HepG2 (cell line): ENCODE results near the gene AGXT. TPM values are rescaled to one million over a fixed set of nuclear protein-coding genes. Genes with fewer than 3 reads are reported as not detected.

Source experiments
- ATAC-seq: fragments of 200-7000 bp; cut with Tn5 transposase; 3 replicates; pipeline ENCODE4 v1.9.1; 2020; ENCODE audit warnings: mild to moderate bottlenecking, moderate library complexity
- BruUV-seq: library from RNA; stranded (reverse); fragments of 400-500 nt; replicated peaks from 2 replicates; lab custom pipeline; 2021; lab: Mats Ljungman, UMichigan
- CTCF ChIA-PET: fragments of 300-600 bp; formaldehyde crosslinking; extraction: SDS; loops from one replicate; lab custom pipeline; 2021; ENCODE audit warnings: low total read pairs, inconsistent platforms, low intra/inter-chr PET ratio; lab: Yijun Ruan, JAX
- POLR2A ChIA-PET: fragments of 350-600 bp; sonication (Branson Sonifier 250); formaldehyde crosslinking; loops from one replicate; lab custom pipeline; 2020; ENCODE audit warnings: antibody characterized with exemption, inconsistent platforms; lab: Yijun Ruan, JAX
- DNase-seq: peaks from one replicate; pipeline ENCODE4 v3.0.0-alpha.2; 2015; ENCODE audit warnings: low spot score
- FAIRE-seq: peaks from 3 replicates; lab custom pipeline; 2011; peaks lifted over from hg19 to GRCh38; lab: Jason Lieb, UNC
- H2AFZ ChIP-seq: one replicate; pipeline ENCODE4 v1.6.1; 2011; ENCODE audit warnings: low read length, inconsistent platforms
- H3K27ac ChIP-seq: fragments of 300-600 bp; 3 replicates; pipeline ENCODE4 v1.8.0; 2011; ENCODE audit warnings: mixed run types, mild to moderate bottlenecking, mixed read lengths, low read length, inconsistent platforms; ENCODE audit not compliant: insufficient read depth; ENCODE audit errors: extremely low read length
- H3K27me3 ChIP-seq, 2 experiments: fragments of 200-600 bp in 1 of 2; 2 replicates in 1 of 2; 3 replicates in 1 of 2; pipeline versions ENCODE4 v1.6.0 to v1.8.0; 2011; ENCODE audit warnings: low read length in 2 of 2, mild to moderate bottlenecking in 2 of 2, moderate library complexity in 2 of 2, inconsistent platforms in 1 of 2; ENCODE audit not compliant: insufficient read depth in 2 of 2, control insufficient read depth in 1 of 2
- H3K36me3 ChIP-seq, 2 experiments: fragments of 200-600 bp in 1 of 2; replicated peaks in 1 of 2; 2 replicates in 1 of 2; 3 replicates in 1 of 2; pipeline versions ENCODE4 v1.5.1 to v1.8.0; 2011; ENCODE audit warnings: low read length in 2 of 2, inconsistent platforms in 1 of 2; ENCODE audit not compliant: insufficient read depth in 2 of 2, control insufficient read depth in 1 of 2
- H3K4me1 ChIP-seq: 2 replicates; pipeline ENCODE4 v1.5.1; 2012; ENCODE audit warnings: low read length, inconsistent platforms; ENCODE audit not compliant: insufficient read depth
- H3K4me2 ChIP-seq: 2 replicates; pipeline ENCODE4 v1.6.0; 2011; ENCODE audit warnings: low read depth, low read length, inconsistent platforms
- H3K4me3 ChIP-seq, 3 experiments: fragments of 200-600 bp in 1 of 3; sonication (generic), shearing (Covaris generic) in 1 of 3; replicated peaks in 1 of 3; 2 replicates each; pipeline ENCODE4 v1.5.1; 2011 to 2016; ENCODE audit warnings: low read length in 3 of 3, inconsistent platforms in 2 of 3, low read depth in 2 of 3, mild to moderate bottlenecking in 2 of 3, control low read depth in 1 of 3, mixed read lengths in 1 of 3; ENCODE audit not compliant: insufficient read depth in 1 of 3
- H3K79me2 ChIP-seq: one replicate; pipeline ENCODE4 v1.6.1; 2011; ENCODE audit warnings: low read length, inconsistent platforms; ENCODE audit not compliant: insufficient read depth
- H3K9ac ChIP-seq: 2 replicates; pipeline ENCODE4 v1.6.0; 2011; ENCODE audit warnings: mild to moderate bottlenecking, low read depth, low read length, inconsistent platforms; ENCODE audit not compliant: insufficient read depth
- H3K9me3 ChIP-seq: 2 replicates; pipeline ENCODE4 v1.5.1; 2012; ENCODE audit warnings: mild to moderate bottlenecking, low read length
- H4K20me1 ChIP-seq: 2 replicates; pipeline ENCODE4 v1.6.0; 2011; ENCODE audit warnings: inconsistent platforms, mild to moderate bottlenecking, low read length, moderate library complexity; ENCODE audit not compliant: insufficient read depth
- BRF2 ChIP-seq: sonication (generic); formaldehyde crosslinking; IDR thresholded peaks from 2 replicates; pipeline ENCODE4 v1.8.1; 2022; ENCODE audit warnings: mild to moderate bottlenecking, missing genetic modification reagents
- DNMT3B ChIP-seq: conservative IDR thresholded peaks from 2 replicates; pipeline ENCODE4 v1.6.1; 2016; ENCODE audit warnings: missing biosample characterization, control low read depth
- KMT2A ChIP-seq: sonication (generic); formaldehyde crosslinking; IDR thresholded peaks from 2 replicates; pipeline ENCODE4 v1.4.0; 2020; ENCODE audit warnings: missing genetic modification reagents
- PCBP2 ChIP-seq: fragments of 200-400 bp; formaldehyde crosslinking; optimal IDR thresholded peaks from 2 replicates; pipeline ENCODE3; 2018; ENCODE audit warnings: low read length, low read depth; ENCODE audit not compliant: poor library complexity, severe bottlenecking
- RFXAP ChIP-seq: sonication (generic); formaldehyde crosslinking; IDR thresholded peaks from 2 replicates; pipeline ENCODE4 v1.4.0; 2020; ENCODE audit warnings: missing genetic modification reagents, borderline replicate concordance
- SIX1 ChIP-seq: sonication (generic); formaldehyde crosslinking; IDR thresholded peaks from 2 replicates; pipeline ENCODE4 v1.4.0; 2020; ENCODE audit warnings: missing genetic modification reagents, borderline replicate concordance
- SP4 ChIP-seq: sonication (generic); formaldehyde crosslinking; IDR thresholded peaks from 2 replicates; pipeline ENCODE4 v1.8.1; 2023; ENCODE audit warnings: mild to moderate bottlenecking, missing genetic modification reagents
- SRSF9 ChIP-seq: fragments of 200-400 bp; formaldehyde crosslinking; IDR thresholded peaks from 2 replicates; pipeline ENCODE4 v1.6.1; 2018; ENCODE audit warnings: borderline replicate concordance, mild to moderate bottlenecking, low read depth, low read length; ENCODE audit not compliant: insufficient read depth, poor library complexity, severe bottlenecking
- TFE3 ChIP-seq: IDR thresholded peaks from 2 replicates; pipeline ENCODE4 v1.6.1; 2016
- WGBS: methylation state at CpG from one replicate; pipeline ENCODE4 v1.1.6; 2017; ENCODE audit warnings: low lambda C conversion rate; 5-methylcytosine and 5-hydroxymethylcytosine counted together
- in situ Hi-C: cut with HindIII; loops from 2 replicates; pipeline ENCODE4 v1.10.0; 2017; ENCODE audit warnings: low pct_unique_long_range_greater_than_20kb; ENCODE audit not compliant: extremely low pct_ligation_motif_present
- intact Hi-C: fragments of 100-400 bp; cut with micrococcal nuclease; formaldehyde crosslinking; loops from one replicate; pipeline ENCODE4 v1.10.0; 2022; ENCODE audit not compliant: unreplicated experiment
- polyA plus RNA-seq, 8 experiments: library from polyadenylated mRNA; depleted of rRNA in 3 of 8; stranded (reverse) in 7 of 8; unstranded in 1 of 8; fragments of >200 nt; fragmentation: Illumina TruSeq in 4 of 8; extraction: Trizol in 4 of 8; gene quantifications; 2 replicates each; pipeline versions ENCODE4 v1.2.1 to v1.2.3, GENCODE V29; 2011 to 2016; ENCODE audit warnings: low read depth in 4 of 8, missing spikeins in 1 of 8, mixed read lengths in 1 of 8; ENCODE audit not compliant: insufficient read depth in 1 of 8
- total RNA-seq, 5 experiments: library from RNA; depleted of rRNA; stranded (reverse); fragments of >200 nt; fragmentation: Illumina TruSeq; extraction: Trizol; gene quantifications; 2 replicates each; pipeline ENCODE4 v1.2.3, GENCODE V29; 2016; ENCODE audit warnings: low read depth in 1 of 5

Gene AGXT
- total and polyA plus RNA-seq, 2 of the 13 experiments (the other 11 are each of a cell fraction or from before 2014, with no cell fraction given), result 41.9 to 96.1 TPM

DNA sequence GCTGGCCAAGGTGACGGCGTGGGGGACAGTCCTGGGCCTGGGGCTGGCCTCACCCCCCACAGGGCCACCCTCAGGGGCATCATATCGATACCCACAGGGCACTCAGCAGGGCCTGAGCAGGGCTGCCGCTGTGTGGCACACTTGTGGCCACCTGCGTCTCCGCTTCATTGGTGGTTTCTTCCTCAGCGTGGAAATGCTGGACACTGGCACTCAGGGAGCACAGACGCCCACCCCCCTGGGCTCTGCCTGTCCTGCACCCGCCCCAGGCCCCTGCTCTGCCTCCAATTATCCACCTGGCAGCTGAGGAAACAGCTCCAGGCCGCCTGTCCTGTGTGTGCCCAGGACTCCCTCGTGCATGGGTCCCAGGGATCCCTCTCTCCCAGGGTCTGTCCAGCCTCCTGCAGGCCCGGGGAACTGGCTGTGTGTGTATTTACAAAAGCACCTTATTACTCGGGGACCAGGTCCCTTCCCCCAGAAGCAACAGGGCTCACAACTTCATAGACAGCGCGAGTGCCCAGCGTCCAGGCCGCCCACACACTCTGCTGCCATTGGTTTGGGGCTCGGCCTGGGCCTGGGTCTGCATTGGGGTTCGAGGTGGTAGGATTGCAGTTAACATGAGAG, 50.6 kb downstream of the AGXT start:
- DNase-seq, result no peak
- Histone ChIP-seq H4K20me1 (no peaks in the 10 kb centered on the region), H3K36me3 (no peaks in the 10 kb centered on the region), H2AFZ (no peak overlapping the region), H3K27ac (no peak overlapping the region), H3K4me2 (no peak overlapping the region), H3K9me3 (no peaks in the 10 kb centered on the region), H3K9ac (no peak overlapping the region), H3K79me2 (no peaks in the 10 kb centered on the region), H3K4me1 (peaks cover 14% of the 10 kb centered on the region), H3K4me3 (no peak overlapping the region), H3K27me3 (peaks cover 12 to 66% of the 10 kb centered on the region in 2 experiments; a peak in 3 of 5 replicates)
- 44% methylated on average over 15 of the region's 19 CpGs for WGBS
- ATAC-seq, result no peak
- no peak for TF ChIP-seq DNMT3B (CRISPR knock-in tag)
- no peak for TF ChIP-seq SIX1 (CRISPR knock-in tag)
- TF ChIP-seq SRSF9, result no peak
- TF ChIP-seq BRF2 (CRISPR knock-in tag), result no peak
- TF ChIP-seq SP4 (CRISPR knock-in tag), result no peak
- no peak for TF ChIP-seq PCBP2
- no peak for TF ChIP-seq KMT2A (CRISPR knock-in tag)
- no peak for TF ChIP-seq TFE3 (CRISPR knock-in tag)
- TF ChIP-seq RFXAP (CRISPR knock-in tag), result no peak
- BruUV-seq, result no TSS peak
- POLR2A ChIA-PET, result no interaction called here
- intact Hi-C loops (no loop called here), in situ Hi-C loops (loop anchor here (5.0 kb wide), 1 partner anchor 68 kb away; no protein-coding TSS in a partner anchor)
- FAIRE-seq, result no peak
- CTCF ChIA-PET, result no interaction called here
